Spleen (tissue), 7 donors: ENCODE measurements around the gene NMBR.

Experiments
- POLR2AphosphoS5 ChIP-seq, 3 donors: sonication (generic); formaldehyde crosslinking; IDR thresholded peaks; one replicate each; pipeline ENCODE4 v1.5.1; 2017; ENCODE audit warnings: antibody characterized with exemption in 3 of 3
- TF ChIP-seq, protein P1 (sequence below), 11 experiments: fragments of 200-600 bp in 7 of 11; fragments of 450-650 bp in 4 of 11; sonication (generic) in 4 of 11; IDR thresholded peaks in 8 of 11; conservative IDR thresholded peaks in 3 of 11; 1 replicate in 7 of 11; 2 replicates in 4 of 11; pipeline versions ENCODE4 v1.4.0 to v1.8.0; 2016 to 2021; ENCODE audit warnings: antibody characterized with exemption in 11 of 11, inconsistent platforms in 4 of 11, mild to moderate bottlenecking in 1 of 11
- donor health status: DM: no; HTN: no; CAD: no; lungs with moderate emphysema.
- donor health status: DM: no; HTN: no; CAD: no.
- donor health status: DM: no; HTN: no; CAD: no.

DNA sequence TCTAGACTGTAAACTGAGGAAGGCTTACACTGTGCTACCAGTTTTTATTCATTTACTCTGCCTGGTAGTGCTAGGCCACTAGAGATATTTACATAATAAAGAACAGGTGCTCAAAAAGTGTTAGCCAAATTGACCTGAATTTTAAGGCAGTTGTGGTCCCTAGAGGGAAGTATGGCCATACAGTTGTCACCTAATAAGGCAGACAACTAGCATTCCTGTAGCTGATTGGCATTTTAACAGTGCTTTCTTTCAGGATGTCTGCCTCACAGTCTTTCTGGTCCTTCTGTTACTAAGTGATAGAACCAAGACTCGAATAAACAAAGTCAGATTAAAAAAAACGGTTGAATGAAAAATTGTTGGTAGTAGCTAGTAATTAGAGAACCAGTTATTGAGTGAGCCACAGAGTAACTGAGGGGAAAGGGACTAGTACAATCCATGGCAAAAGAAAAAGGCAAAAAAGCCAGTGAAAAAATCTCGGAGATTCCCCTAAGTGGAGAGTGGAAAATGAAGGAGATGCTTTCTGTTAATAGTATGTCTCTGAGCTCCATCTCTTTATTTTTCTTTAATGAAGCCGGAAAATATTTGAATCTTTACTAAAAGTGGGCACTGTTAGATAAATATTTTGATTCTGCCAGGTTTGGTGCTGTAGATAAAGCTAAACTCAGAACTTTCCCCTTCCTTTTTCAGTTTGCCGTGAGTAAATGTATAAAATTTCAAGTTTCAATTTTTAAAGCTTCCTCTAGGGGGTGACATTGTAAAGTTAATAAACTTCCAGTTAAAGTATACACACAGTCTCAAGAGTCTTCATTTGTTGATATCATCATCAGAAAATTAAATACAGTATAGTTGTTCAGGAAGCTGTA is 9.2 kb upstream of the NMBR start:
- TF ChIP-seq POLR2AphosphoS5 (IDR thresholded peaks at IDR 0.05), result no peak
- TF ChIP-seq, protein P1, sequence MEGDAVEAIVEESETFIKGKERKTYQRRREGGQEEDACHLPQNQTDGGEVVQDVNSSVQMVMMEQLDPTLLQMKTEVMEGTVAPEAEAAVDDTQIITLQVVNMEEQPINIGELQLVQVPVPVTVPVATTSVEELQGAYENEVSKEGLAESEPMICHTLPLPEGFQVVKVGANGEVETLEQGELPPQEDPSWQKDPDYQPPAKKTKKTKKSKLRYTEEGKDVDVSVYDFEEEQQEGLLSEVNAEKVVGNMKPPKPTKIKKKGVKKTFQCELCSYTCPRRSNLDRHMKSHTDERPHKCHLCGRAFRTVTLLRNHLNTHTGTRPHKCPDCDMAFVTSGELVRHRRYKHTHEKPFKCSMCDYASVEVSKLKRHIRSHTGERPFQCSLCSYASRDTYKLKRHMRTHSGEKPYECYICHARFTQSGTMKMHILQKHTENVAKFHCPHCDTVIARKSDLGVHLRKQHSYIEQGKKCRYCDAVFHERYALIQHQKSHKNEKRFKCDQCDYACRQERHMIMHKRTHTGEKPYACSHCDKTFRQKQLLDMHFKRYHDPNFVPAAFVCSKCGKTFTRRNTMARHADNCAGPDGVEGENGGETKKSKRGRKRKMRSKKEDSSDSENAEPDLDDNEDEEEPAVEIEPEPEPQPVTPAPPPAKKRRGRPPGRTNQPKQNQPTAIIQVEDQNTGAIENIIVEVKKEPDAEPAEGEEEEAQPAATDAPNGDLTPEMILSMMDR (IDR thresholded peaks at IDR 0.05 in 8 of 11, conservative IDR thresholded peaks at IDR 0.05 in 3 of 11), result peak in 7 of 11 experiments; percentile 36 to 49 (median 41)
